ENCODE measurements around the gene PJA2.

- TF ChIP-seq NFRKB (IDR thresholded peaks at IDR 0.05) (no peak), BHLHE40 (IDR thresholded peaks at IDR 0.05; ENCODE audit: borderline replicate concordance) (no peak), PKNOX1 (IDR thresholded peaks at IDR 0.05) (no peak), ELF4 (IDR thresholded peaks at IDR 0.05) (no peak), FOXA1 (IDR thresholded peaks at IDR 0.05) (no peak)
Measured at GRCh38 chr5:109335114-109335513, 74.7 kb downstream of the PJA2 start.

Measured in HEK293T (cell line).